Prostate gland (tissue), 2 donors: Measurements from ENCODE around the gene PRAMEF12.
"Not testable (repeated sequence)": the region's sequence is repeated elsewhere in the genome, so short reads cannot be mapped to it uniquely, and the experiment has no call there.

ENCODE experiments used
- POLR2A ChIP-seq: fragments of 450-650 bp; IDR thresholded peaks from one replicate; pipeline ENCODE4 v1.6.1; 2016; ENCODE audit warnings: antibody characterized with exemption, mild to moderate bottlenecking
- POLR2AphosphoS5 ChIP-seq: sonication (generic); formaldehyde crosslinking; IDR thresholded peaks from one replicate; pipeline ENCODE4 v1.6.1; 2017; ENCODE audit warnings: antibody characterized with exemption
- TF ChIP-seq, protein P1 (sequence below), 4 experiments: fragments of 200-600 bp in 2 of 4; fragments of 450-650 bp in 2 of 4; sonication (generic) in 2 of 4; IDR thresholded peaks; 1 replicate in 3 of 4; 2 replicates in 1 of 4; pipeline ENCODE4 v1.5.1; 2016 to 2019; ENCODE audit warnings: antibody characterized with exemption in 4 of 4, mild to moderate bottlenecking in 2 of 4, moderate library complexity in 2 of 4

DNA sequence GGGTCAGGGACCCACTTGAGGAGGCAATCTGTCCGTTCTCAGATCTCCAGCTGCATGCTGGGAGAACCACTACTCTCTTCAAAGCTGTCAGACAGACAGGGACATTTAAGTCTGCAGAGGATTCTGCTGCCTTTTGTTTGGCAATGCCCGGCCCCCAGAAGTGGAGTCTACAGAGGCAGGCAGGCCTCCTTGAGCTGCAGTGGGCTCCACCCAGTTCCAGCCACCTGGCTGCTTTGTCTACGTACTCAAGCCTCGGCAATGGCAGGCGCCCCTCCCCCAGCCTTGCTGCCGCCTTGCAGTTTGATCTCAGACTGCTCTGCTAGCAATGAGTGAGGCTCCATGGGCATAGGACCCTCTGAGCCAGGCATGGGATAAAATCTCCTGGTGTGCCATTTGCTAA lies 45.5 kb downstream of the PRAMEF12 start:
- TF ChIP-seq, protein P1, sequence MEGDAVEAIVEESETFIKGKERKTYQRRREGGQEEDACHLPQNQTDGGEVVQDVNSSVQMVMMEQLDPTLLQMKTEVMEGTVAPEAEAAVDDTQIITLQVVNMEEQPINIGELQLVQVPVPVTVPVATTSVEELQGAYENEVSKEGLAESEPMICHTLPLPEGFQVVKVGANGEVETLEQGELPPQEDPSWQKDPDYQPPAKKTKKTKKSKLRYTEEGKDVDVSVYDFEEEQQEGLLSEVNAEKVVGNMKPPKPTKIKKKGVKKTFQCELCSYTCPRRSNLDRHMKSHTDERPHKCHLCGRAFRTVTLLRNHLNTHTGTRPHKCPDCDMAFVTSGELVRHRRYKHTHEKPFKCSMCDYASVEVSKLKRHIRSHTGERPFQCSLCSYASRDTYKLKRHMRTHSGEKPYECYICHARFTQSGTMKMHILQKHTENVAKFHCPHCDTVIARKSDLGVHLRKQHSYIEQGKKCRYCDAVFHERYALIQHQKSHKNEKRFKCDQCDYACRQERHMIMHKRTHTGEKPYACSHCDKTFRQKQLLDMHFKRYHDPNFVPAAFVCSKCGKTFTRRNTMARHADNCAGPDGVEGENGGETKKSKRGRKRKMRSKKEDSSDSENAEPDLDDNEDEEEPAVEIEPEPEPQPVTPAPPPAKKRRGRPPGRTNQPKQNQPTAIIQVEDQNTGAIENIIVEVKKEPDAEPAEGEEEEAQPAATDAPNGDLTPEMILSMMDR (IDR thresholded peaks at IDR 0.05): not testable (repeated sequence)
- TF ChIP-seq POLR2A, POLR2AphosphoS5: not testable (repeated sequence)
